Natural killer cell (primary cell): Measurements from ENCODE around the gene CIP2A. TPM values are rescaled to one million over a fixed set of nuclear protein-coding genes. Genes with fewer than 3 reads are reported as not detected.

ENCODE experiments used
- ATAC-seq, 3 donors: fragments of 150-1000 bp in 2 of 3; fragments of 200-7000 bp in 1 of 3; cut with Tn5 transposase; 1 replicate in 1 of 3; 2 replicates in 2 of 3; pipeline ENCODE4 v1.10.0; 2021; ENCODE audit warnings: mild to moderate bottlenecking in 2 of 3, moderate library complexity in 2 of 3
- DNase-seq, 2 donors: peaks; one replicate each; pipeline versions ENCODE4 v3.0.0 to v3.0.0-alpha.2; 2013 to 2021; ENCODE audit warnings: mixed read lengths in 1 of 2
- H3K27ac ChIP-seq: one replicate; pipeline ENCODE4 v1.5.1; 2013; ENCODE audit warnings: mild to moderate bottlenecking, low read length
- H3K27me3 ChIP-seq: one replicate; pipeline ENCODE4 v1.6.1; 2013; ENCODE audit warnings: low read length; ENCODE audit not compliant: control insufficient read depth, insufficient read depth
- H3K36me3 ChIP-seq: one replicate; pipeline ENCODE4 v1.6.1; 2013; ENCODE audit warnings: low read length; ENCODE audit not compliant: control insufficient read depth, insufficient read depth
- H3K4me1 ChIP-seq: one replicate; pipeline ENCODE4 v1.6.1; 2013; ENCODE audit warnings: low read length; ENCODE audit not compliant: control insufficient read depth, insufficient read depth
- H3K4me3 ChIP-seq: one replicate; pipeline ENCODE4 v1.5.1; 2013; ENCODE audit warnings: low read length
- H3K9me3 ChIP-seq: one replicate; pipeline ENCODE4 v1.6.1; 2013; ENCODE audit warnings: low read length; ENCODE audit not compliant: control insufficient read depth, insufficient read depth
- H3K27ac Mint-ChIP-seq, 2 donors: one replicate each; pipeline ENCODE4 v1.8.0; 2022; ENCODE audit warnings: mild to moderate bottlenecking in 2 of 2, mixed read lengths in 2 of 2, moderate library complexity in 1 of 2
- H3K27me3 Mint-ChIP-seq, 2 donors: one replicate each; pipeline ENCODE4 v1.8.0; 2022; ENCODE audit warnings: low read depth in 2 of 2, mixed read lengths in 2 of 2
- H3K36me3 Mint-ChIP-seq: one replicate; pipeline ENCODE4 v1.8.0; 2022; ENCODE audit warnings: mixed read lengths
- H3K4me1 Mint-ChIP-seq, 2 donors: one replicate each; pipeline ENCODE4 v1.8.0; 2022; ENCODE audit warnings: mixed read lengths in 2 of 2
- H3K4me3 Mint-ChIP-seq: one replicate; pipeline ENCODE4 v1.8.0; 2022; ENCODE audit warnings: mild to moderate bottlenecking, moderate library complexity, mixed read lengths
- H3K9me3 Mint-ChIP-seq, 2 donors: one replicate each; pipeline ENCODE4 v1.8.0; 2022; ENCODE audit warnings: mixed read lengths in 2 of 2
- whole genome bisulfite sequencing: methylation state at CpG from one replicate; pipeline ENCODE4 v1.1.7; 2013; ENCODE audit warnings: missing lambda C conversion rate; ENCODE audit not compliant: insufficient coverage; 5-methylcytosine and 5-hydroxymethylcytosine counted together
- intact Hi-C: fragments of 100-400 bp; cut with micrococcal nuclease; formaldehyde crosslinking; loops from one replicate; pipeline ENCODE4 v1.14.2; 2022
- total RNA-seq, 4 donors: library from RNA; stranded (reverse); fragments of 120-200 nt in 1 of 4; gene quantifications; one replicate each; pipeline versions ENCODE4 v1.2.3 to v1.2.4, GENCODE V29; 2013 to 2022
- TF ChIP-seq, protein P1 (sequence below): fragments of 200-600 bp; IDR thresholded peaks from one replicate; pipeline ENCODE4 v1.8.0; 2022; ENCODE audit warnings: antibody characterized with exemption

Gene CIP2A
- total RNA-seq, 3 donors from 2014 or later (not counting 1 experiment from before 2014, with no cell fraction given), result 3.6 to 8.5 (median 3.6) TPM

DNA sequence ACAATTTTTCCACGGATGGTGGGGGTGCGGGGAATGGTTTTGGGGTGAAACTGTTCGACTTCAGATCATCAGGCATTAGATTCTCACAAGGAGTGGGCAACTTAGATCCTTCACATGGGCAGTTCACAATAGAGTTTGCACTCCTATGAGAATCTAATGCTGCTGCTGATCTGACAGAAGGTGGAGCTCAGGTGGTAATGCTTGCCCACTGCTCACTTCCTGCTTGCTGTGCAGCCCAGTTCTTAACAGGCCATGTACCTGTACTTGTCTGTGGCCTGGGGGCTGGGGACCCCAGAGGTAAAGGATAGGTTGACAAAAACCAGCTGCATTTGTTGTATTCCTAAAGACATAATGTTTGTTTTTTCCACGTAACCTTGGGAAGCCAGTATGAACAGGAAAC lies 16.3 kb upstream of the CIP2A start:
- peak overlapping the region in 1 of 2 donors; percentile 92 for H3K27ac Mint-ChIP-seq

DNA sequence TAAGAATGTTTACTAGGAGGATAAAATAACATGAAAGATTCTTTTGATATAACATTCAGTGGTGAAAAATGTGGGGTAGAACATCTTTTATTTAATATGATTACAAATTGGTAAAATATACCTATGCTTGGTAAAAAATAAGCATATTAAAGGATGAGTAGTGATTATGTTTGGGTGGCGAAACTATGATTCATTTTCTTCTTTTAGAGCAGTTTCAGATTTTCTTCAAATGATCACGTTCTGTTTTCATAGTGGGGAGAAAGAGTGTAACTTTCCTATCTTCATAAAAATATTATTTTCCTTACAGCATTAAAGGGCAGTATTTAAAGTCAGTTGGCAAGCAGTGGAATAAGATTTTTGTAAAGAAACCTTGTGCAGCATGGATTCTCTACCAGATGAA lies 15.8 kb upstream of the CIP2A start:
- no peak overlapping the region for H3K4me3 Mint-ChIP-seq
- H3K27me3 ChIP-seq, result no peaks in the 10 kb centered on the region
- ATAC-seq, result no peak
- no peaks in the 10 kb centered on the region for H3K9me3 Mint-ChIP-seq
- no peak for DNase-seq
- no peaks in the 10 kb centered on the region for H3K36me3 Mint-ChIP-seq
- peak overlapping the region in 1 of 2 donors; percentile 92 for H3K27ac Mint-ChIP-seq
- peaks cover 34 to 41% of the 10 kb centered on the region in 2 donors for H3K4me1 Mint-ChIP-seq
- no CpG with 5 or more reads among the region's 2 CpGs for WGBS
- intact Hi-C loops, result no loop called here
- H3K27ac ChIP-seq, result no peak overlapping the region
- H3K36me3 ChIP-seq, result no peaks in the 10 kb centered on the region
- H3K4me1 ChIP-seq, result peaks cover 15% of the 10 kb centered on the region
- no peaks in the 10 kb centered on the region for H3K27me3 Mint-ChIP-seq
- no peak overlapping the region for H3K4me3 ChIP-seq
- TF ChIP-seq, protein P1, sequence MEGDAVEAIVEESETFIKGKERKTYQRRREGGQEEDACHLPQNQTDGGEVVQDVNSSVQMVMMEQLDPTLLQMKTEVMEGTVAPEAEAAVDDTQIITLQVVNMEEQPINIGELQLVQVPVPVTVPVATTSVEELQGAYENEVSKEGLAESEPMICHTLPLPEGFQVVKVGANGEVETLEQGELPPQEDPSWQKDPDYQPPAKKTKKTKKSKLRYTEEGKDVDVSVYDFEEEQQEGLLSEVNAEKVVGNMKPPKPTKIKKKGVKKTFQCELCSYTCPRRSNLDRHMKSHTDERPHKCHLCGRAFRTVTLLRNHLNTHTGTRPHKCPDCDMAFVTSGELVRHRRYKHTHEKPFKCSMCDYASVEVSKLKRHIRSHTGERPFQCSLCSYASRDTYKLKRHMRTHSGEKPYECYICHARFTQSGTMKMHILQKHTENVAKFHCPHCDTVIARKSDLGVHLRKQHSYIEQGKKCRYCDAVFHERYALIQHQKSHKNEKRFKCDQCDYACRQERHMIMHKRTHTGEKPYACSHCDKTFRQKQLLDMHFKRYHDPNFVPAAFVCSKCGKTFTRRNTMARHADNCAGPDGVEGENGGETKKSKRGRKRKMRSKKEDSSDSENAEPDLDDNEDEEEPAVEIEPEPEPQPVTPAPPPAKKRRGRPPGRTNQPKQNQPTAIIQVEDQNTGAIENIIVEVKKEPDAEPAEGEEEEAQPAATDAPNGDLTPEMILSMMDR, result no peak
- H3K9me3 ChIP-seq, result no peaks in the 10 kb centered on the region

More for the DNA sequence above, 16.3 kb upstream of the CIP2A start:
- TF ChIP-seq, protein P1, result no peak
- DNase-seq (peak in 1 of 2 donors; percentile 43), ATAC-seq (no peak)
- Mint-ChIP-seq H3K9me3 (no peaks in the 10 kb centered on the region), H3K4me3 (no peak overlapping the region), H3K4me1 (peaks cover 34 to 41% of the 10 kb centered on the region in 2 donors), H3K27me3 (no peaks in the 10 kb centered on the region), H3K36me3 (no peaks in the 10 kb centered on the region)
- intact Hi-C loops, result no loop called here
- Histone ChIP-seq H3K9me3 (no peaks in the 10 kb centered on the region), H3K4me1 (peaks cover 15% of the 10 kb centered on the region), H3K4me3 (no peak overlapping the region), H3K36me3 (no peaks in the 10 kb centered on the region), H3K27ac (no peak overlapping the region), H3K27me3 (no peaks in the 10 kb centered on the region)
- WGBS, result 71% methylated on average over 4 of the region's 4 CpGs

DNA sequence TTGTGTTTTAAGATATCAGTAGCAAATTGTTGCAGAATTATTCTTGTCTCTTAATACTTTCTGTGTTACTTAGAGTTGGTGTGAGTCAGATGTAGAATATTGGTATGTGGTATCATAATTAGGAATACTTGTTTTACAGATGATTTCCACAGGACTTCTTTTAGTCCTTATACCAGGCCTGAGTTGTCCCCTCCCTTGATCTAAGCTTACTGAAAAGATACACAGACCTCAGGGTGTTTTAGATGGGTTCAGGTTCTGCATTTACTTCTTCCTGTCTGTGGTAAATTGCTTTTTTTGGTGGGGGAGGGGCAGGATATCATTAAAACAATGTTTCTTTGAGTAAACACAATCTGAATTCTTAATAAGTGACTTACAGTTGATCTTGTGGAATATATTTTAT lies 14.5 kb upstream of the CIP2A start:
- Histone ChIP-seq H3K4me3 (no peak overlapping the region), H3K27ac (peak overlapping the region; percentile 90), H3K27me3 (no peaks in the 10 kb centered on the region), H3K9me3 (no peaks in the 10 kb centered on the region), H3K4me1 (peaks cover 15% of the 10 kb centered on the region), H3K36me3 (no peaks in the 10 kb centered on the region)
- H3K4me1 Mint-ChIP-seq, result peaks cover 34 to 38% of the 10 kb centered on the region in 2 donors
- H3K27me3 Mint-ChIP-seq, result no peaks in the 10 kb centered on the region
- H3K27ac Mint-ChIP-seq, result peak overlapping the region; percentile 86 to 92
- H3K4me3 Mint-ChIP-seq, result peak overlapping the region; percentile 79
- ATAC-seq (peak; percentile 41 to 61 (median 45)), DNase-seq (peak in 1 of 2 donors; percentile 71)
- no peaks in the 10 kb centered on the region for H3K9me3 Mint-ChIP-seq
- intact Hi-C loops, result no loop called here
- TF ChIP-seq, protein P1, result no peak
- no peaks in the 10 kb centered on the region for H3K36me3 Mint-ChIP-seq

DNA sequence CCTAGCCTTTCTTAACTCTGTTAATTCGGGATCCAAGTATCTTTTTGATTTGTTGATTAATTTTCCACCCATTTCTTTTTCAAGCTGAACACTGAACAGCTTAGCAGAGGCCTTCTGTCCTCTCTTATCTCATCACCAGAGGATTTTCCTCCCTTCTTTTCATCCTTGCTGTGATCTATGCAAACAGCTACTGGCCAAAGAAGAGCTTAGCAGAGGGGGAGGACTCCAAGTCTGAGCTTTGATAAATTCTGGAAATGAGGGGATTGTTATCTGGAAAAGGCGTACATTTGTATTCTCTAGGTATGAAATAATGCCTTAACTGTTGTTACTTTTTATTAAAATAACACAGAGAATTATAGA lies 13.7 kb upstream of the CIP2A start:
- Mint-ChIP-seq H3K27me3 (no peaks in the 10 kb centered on the region), H3K9me3 (no peaks in the 10 kb centered on the region), H3K4me1 (peaks cover 34 to 35% of the 10 kb centered on the region in 2 donors), H3K36me3 (no peaks in the 10 kb centered on the region), H3K4me3 (peak overlapping the region; percentile 79), H3K27ac (peak overlapping the region; percentile 86 to 92)
- TF ChIP-seq, protein P1, result no peak
- 44% methylated on average over 1 of the region's 2 CpGs for WGBS
- DNase-seq, result no peak
- Histone ChIP-seq H3K27ac (peak overlapping the region; percentile 90), H3K27me3 (no peaks in the 10 kb centered on the region), H3K36me3 (no peaks in the 10 kb centered on the region), H3K4me3 (peak overlapping the region; percentile 16), H3K9me3 (no peaks in the 10 kb centered on the region), H3K4me1 (peaks cover 15% of the 10 kb centered on the region)
- intact Hi-C loops, result loop anchor here (1.0 kb wide), 1 partner anchor 14 kb away; the partner anchor contains the start of genes CIP2A and DZIP3
- peak in 2 of 3 donors; percentile 18 to 25 for ATAC-seq
